Suppressor macrophage treated with lipopolysaccharide for 4 hours (primary cell): Measurements from ENCODE around the gene ORAI2.
"Not testable (repeated sequence)": the region's sequence is repeated elsewhere in the genome, so short reads cannot be mapped to it uniquely, and the experiment has no call there.

ENCODE experiments used
- DNase-seq: peaks from one replicate; pipeline ENCODE4 v3.0.0-alpha.2; 2020

The ORAI2 gene

GRCh38 chr7:102469972-102470825 lies 36.8 kb downstream of the ORAI2 start:
- no peak for DNase-seq

- no peak for DNase-seq
These were observed 38.4 kb downstream of the ORAI2 start for GRCh38 chr7:102471791-102472125.

GRCh38 chr7:102472126-102473041 lies 39.0 kb downstream of the ORAI2 start:
- no peak for DNase-seq

- DNase-seq = no peak
These were observed 40.1 kb downstream of the ORAI2 start for GRCh38 chr7:102473271-102473991.

GRCh38 chr7:102474116-102474515 lies 40.7 kb downstream of the ORAI2 start:
- not testable (repeated sequence) for DNase-seq

- not testable (repeated sequence) for DNase-seq
These were observed 41.5 kb downstream of the ORAI2 start for GRCh38 chr7:102474736-102475435.

GRCh38 chr7:102478314-102479208 lies 45.2 kb downstream of the ORAI2 start, which contains the start of gene POLR2J:
Gene POLR2J (minus strand): TSS chr7:102478922. CDS start chr7:102478860, 62 bp downstream.
- peak; percentile 53 for DNase-seq

GRCh38 chr7:102479209-102479584 lies 45.8 kb downstream of the ORAI2 start:
- not testable (repeated sequence) for DNase-seq

GRCh38 chr7:102479982-102480637 lies 46.7 kb downstream of the ORAI2 start:
- not testable (repeated sequence) for DNase-seq

GRCh38 chr7:102481962-102482361 lies 48.6 kb downstream of the ORAI2 start:
- DNase-seq = not testable (repeated sequence)

- DNase-seq = not testable (repeated sequence)
These were observed 50.9 kb downstream of the ORAI2 start for GRCh38 chr7:102484317-102484716.

GRCh38 chr7:102490529-102491075 lies 57.2 kb downstream of the ORAI2 start:
- not testable (repeated sequence) for DNase-seq

GRCh38 chr7:102493220-102493935 lies 60.0 kb downstream of the ORAI2 start:
- not testable (repeated sequence) for DNase-seq

GRCh38 chr7:102494026-102494425 lies 60.7 kb downstream of the ORAI2 start:
- not testable (repeated sequence) for DNase-seq

GRCh38 chr7:102494473-102495149 lies 61.2 kb downstream of the ORAI2 start:
- DNase-seq = not testable (repeated sequence)

GRCh38 chr7:102496861-102497260 lies 63.5 kb downstream of the ORAI2 start:
- not testable (repeated sequence) for DNase-seq

- DNase-seq = not testable (repeated sequence)
These were observed 63.9 kb downstream of the ORAI2 start for GRCh38 chr7:102497308-102497707.

GRCh38 chr7:102498321-102498720 lies 64.9 kb downstream of the ORAI2 start:
- not testable (repeated sequence) for DNase-seq

- DNase-seq = not testable (repeated sequence)
These were observed 69.8 kb downstream of the ORAI2 start for GRCh38 chr7:102503141-102503540.
